IPS-20b (cell line): Measurements from ENCODE around the gene POC1A.

Experiments used
- H3K27ac ChIP-seq: one replicate; pipeline ENCODE4 v1.5.1; 2013; ENCODE audit warnings: low read length
- H3K27me3 ChIP-seq: 2 replicates; pipeline ENCODE4 v1.6.1; 2013; ENCODE audit warnings: mild to moderate bottlenecking, low read length, inconsistent platforms; ENCODE audit not compliant: insufficient read depth
- H3K36me3 ChIP-seq: 2 replicates; pipeline ENCODE4 v1.6.1; 2013; ENCODE audit warnings: low read depth, mild to moderate bottlenecking, inconsistent platforms, low read length, moderate library complexity; ENCODE audit not compliant: insufficient read depth
- H3K4me1 ChIP-seq: 2 replicates; pipeline ENCODE4 v1.6.1; 2013; ENCODE audit warnings: mild to moderate bottlenecking, control low read depth, inconsistent platforms, low read length, moderate library complexity; ENCODE audit not compliant: insufficient read depth
- H3K4me3 ChIP-seq: 2 replicates; pipeline ENCODE4 v1.5.1; 2013; ENCODE audit warnings: mild to moderate bottlenecking, low read length, inconsistent platforms
- H3K9ac ChIP-seq: 2 replicates; pipeline ENCODE4 v1.6.1; 2013; ENCODE audit warnings: low read depth, mild to moderate bottlenecking, inconsistent platforms, low read length, moderate library complexity
- H3K9me3 ChIP-seq: 2 replicates; pipeline ENCODE4 v1.6.1; 2013; ENCODE audit warnings: mild to moderate bottlenecking, low read depth, low read length, inconsistent platforms; ENCODE audit not compliant: insufficient read depth

The POC1A gene

DNA sequence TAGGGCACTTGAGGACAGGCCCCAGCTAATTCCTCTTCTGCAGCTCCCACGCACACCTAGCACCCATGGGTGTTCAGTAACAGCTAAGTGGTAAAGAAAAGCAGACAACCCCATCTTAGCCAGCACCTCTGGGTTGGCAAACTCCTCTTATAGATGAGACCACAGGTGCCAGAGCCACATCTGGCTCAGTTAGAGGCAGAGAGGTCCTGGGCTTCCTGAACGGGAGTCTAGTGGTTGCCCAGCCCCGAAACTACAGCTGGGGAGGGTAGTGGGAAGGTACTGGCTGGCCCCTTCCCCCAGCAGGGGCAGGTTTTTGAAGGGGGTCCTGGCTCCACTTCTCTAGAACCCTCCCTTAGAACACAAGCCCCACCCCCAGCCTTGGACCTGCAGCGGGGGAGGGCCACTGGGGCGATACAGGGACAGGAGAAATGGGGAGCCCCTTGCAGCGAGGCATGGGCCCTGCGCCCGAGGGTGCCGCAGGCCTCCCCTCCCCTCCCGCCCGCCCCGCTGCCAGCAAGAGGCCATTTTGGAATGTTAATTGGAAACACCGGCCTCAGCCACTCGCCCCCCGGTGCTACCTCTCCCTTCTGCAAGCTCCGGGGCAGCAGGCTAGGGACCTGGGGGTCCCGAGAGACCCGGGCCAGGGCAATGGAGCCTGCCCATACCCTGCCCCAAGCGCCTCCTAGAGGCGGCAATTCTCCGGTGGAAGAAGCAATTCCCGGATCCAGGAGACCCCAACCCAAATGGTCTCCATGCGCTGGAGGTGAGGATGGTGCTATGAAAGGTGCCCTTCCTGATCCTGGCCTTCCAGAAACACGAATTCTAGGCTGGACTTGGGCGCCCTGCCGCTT lies 99.3 kb downstream of the POC1A start:
- no peak overlapping the region for H3K27ac ChIP-seq
- H3K9ac ChIP-seq: peak overlapping the region; percentile 66; the same call in 1 of the 2 replicates
- H3K9me3 ChIP-seq: no peaks in the 10 kb centered on the region
- peak overlapping the region; percentile 82 for H3K4me3 ChIP-seq
- peaks cover 10% of the 10 kb centered on the region for H3K4me1 ChIP-seq
- peaks cover 31% of the 10 kb centered on the region for H3K27me3 ChIP-seq
- H3K36me3 ChIP-seq: peaks cover 37% of the 10 kb centered on the region

DNA sequence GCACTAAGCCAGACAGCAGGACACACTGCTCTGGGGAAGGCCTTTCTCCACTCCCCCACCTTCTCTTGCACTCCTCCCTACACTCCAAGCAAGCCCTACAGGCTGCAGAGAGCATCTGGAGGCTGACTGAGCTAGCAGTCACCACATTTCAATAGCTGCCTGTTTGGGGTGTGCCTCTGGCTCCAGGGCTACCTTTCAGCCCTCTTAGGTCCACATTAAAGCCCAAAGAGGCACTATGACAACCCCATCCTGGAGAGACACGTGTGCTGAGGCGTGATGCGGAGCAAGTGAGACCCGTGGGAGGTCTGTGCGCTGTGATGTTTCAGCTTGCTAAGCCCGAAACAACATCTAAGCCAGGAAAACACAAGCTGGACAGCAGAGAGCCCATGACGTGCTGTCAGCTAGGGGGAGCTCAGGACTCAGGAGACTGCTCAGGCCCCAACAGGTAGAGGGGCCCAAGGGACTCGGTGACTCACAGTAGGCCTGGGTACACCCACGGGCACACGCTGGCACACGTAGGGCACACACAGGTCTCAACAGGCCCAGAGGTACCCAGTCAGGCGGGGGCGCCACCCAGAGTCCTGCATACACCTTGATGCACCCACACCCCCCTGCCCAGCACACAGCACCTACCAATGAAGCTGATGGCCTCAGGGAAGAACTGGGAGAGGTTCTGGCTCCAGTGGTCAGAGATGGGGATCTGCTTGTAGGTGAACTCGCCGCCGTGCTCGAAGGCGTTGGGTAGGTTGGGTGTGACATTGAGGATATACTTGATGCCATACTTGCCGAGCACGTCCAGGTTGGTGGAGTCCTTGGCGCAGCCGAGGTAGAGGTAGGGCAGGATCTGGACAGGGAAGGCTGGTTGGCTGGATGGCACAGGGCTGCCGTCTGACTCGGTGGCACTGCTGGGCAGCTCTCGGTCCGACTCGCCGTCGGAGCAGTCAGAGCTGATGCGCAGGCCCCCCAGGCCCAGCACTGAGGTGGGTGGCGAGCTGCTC lies 100.6 kb downstream of the POC1A start:
- no peaks in the 10 kb centered on the region for H3K9me3 ChIP-seq
- peaks cover 10% of the 10 kb centered on the region for H3K4me1 ChIP-seq
- no peak overlapping the region for H3K4me3 ChIP-seq
- H3K36me3 ChIP-seq: peaks cover 48% of the 10 kb centered on the region
- peaks cover 18% of the 10 kb centered on the region for H3K27me3 ChIP-seq
- H3K27ac ChIP-seq: no peak overlapping the region
- H3K9ac ChIP-seq: peak overlapping the region; percentile 58; the same call in 1 of the 2 replicates

DNA sequence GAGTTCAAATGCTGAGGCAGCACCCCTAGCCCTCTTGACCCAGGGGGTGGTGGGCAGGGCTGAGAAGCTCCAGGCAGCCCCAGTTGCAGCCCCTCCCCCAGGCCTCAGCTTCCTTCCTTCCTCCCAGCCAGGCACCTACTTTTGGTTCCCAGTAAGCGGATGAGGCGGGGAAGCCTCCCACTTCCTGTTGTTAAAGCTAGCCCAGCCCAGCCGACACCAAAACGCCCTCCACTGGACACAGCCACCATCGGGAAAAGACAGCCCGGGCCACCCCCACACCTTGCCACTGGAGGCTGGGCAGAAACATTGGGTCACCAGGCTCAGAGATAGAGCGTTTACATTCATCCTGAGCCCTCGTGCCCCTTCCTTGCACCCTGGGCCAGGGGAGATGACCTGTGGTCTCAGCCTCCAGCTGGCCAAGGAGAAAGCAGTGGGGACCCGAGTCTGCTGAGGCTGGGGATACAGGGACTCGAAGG lies 101.4 kb downstream of the POC1A start:
- no peak overlapping the region for H3K4me3 ChIP-seq
- H3K9ac ChIP-seq: peak overlapping the region; percentile 58; the same call in 1 of the 2 replicates
- peaks cover 11% of the 10 kb centered on the region; the same call in 1 of the 2 replicates for H3K27me3 ChIP-seq
- no peak overlapping the region for H3K27ac ChIP-seq
- no peaks in the 10 kb centered on the region for H3K9me3 ChIP-seq
- peaks cover 48% of the 10 kb centered on the region for H3K36me3 ChIP-seq
- H3K4me1 ChIP-seq: peaks cover 10% of the 10 kb centered on the region

DNA sequence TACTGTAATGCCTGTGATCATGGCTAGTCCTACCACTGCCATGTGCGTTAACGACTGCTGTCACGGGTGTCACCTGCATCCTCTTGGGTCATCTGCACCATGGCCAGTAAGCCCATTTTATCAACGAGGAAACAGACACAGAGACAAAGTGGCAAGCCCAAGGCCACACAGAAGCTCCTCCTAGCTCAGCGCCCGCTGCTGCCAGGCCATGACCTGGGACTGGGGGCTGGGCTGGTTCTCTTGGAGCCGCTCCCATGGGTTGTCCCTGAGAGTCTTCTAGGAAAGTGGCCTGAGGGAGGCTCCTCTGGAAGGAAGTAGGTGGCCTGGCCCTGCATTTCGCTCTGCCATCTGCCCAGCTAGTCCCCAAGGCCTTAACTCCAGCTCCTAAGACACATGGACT lies 102.8 kb downstream of the POC1A start:
- H3K9me3 ChIP-seq: no peaks in the 10 kb centered on the region
- no peak overlapping the region for H3K9ac ChIP-seq
- no peak overlapping the region for H3K4me3 ChIP-seq
- no peak overlapping the region for H3K27ac ChIP-seq
- peaks cover 48% of the 10 kb centered on the region for H3K36me3 ChIP-seq
- H3K27me3 ChIP-seq: peaks cover 8% of the 10 kb centered on the region; the same call in 1 of the 2 replicates
- H3K4me1 ChIP-seq: peaks cover 14% of the 10 kb centered on the region

DNA sequence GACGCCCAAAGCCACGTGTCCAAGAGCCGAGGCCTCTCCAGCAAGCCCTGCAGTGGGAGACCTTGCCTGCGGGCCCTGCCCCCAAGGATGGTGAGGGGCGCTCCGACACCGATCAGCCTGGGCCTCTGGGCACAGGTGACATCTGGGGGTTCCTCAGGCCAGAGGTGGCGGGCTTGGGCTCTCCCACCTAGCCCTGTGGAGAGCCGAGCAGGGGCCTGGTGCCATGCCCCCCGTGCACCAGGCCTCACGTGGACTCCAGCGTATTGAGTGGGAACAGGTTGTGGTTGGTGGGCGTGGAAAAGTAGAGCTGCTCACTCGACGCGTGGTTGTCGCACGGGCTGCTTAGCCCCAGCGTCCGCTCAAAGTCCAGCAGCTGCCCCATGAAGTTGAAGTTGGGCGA lies 103.7 kb downstream of the POC1A start:
- Histone ChIP-seq H3K9me3 (no peaks in the 10 kb centered on the region), H3K4me3 (no peak overlapping the region), H3K27me3 (peaks cover 4% of the 10 kb centered on the region; the same call in 1 of the 2 replicates), H3K4me1 (peaks cover 19% of the 10 kb centered on the region), H3K36me3 (peaks cover 48% of the 10 kb centered on the region), H3K27ac (no peak overlapping the region), H3K9ac (no peak overlapping the region)

DNA sequence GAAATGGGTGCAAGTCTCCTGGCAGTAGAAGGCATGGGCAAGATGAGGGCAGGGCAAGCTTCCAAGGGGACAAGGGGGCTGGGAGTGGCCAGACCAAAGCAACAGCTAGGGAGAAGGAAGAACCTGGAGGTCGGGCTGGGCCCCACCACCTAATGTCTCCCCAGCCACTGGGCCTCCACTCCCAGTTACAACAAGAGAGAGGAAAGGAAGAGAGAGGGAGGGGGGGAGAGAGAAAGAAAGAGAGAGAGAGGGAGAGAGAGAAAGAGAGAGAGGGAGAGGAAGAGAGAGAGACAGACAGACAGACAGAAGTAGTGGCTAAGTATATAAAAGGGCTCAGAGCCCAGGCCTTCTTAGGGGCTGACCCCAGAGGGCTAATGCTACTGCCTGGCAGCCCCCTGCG lies 104.7 kb downstream of the POC1A start:
- H3K4me1 ChIP-seq: peaks cover 22% of the 10 kb centered on the region
- no peaks in the 10 kb centered on the region for H3K27me3 ChIP-seq
- no peak overlapping the region for H3K9ac ChIP-seq
- no peaks in the 10 kb centered on the region for H3K9me3 ChIP-seq
- no peak overlapping the region for H3K4me3 ChIP-seq
- H3K36me3 ChIP-seq: peaks cover 48% of the 10 kb centered on the region
- no peak overlapping the region for H3K27ac ChIP-seq

DNA sequence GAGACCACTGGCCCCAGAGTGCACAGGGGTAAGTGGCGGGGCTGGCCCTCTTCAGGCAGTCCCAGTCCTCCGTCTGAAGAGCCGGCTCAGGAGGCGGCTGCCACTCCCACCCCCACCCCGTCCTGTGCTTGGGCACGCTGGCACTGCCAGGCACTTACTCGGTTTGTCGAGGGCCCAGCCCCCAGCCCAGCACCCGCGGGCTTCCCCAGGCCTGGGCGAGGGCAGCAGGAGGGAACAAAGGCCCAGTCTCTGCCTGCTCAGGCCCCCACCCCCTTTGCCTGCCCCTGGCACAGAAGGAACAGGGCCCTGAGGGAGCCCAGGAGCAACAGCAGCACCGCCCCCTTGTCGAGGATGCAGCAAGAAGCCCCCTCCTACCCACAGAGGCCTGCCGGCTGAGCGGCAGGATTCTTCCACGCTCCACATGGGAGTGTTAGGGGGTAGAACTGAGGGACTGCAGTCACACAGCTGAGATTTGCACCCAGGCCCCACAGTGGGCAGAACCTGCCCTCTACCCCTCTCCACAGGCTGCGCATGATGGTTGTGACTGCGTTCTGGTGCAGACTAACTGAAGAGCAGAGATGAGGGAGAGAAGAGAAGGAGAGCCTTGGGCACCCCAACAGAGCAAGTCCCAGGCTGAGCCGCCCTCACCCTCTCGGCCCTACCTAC lies 106.8 kb downstream of the POC1A start:
- Histone ChIP-seq H3K4me3 (no peak overlapping the region), H3K9ac (no peak overlapping the region), H3K36me3 (peaks cover 36% of the 10 kb centered on the region), H3K9me3 (no peaks in the 10 kb centered on the region), H3K27me3 (no peaks in the 10 kb centered on the region), H3K27ac (no peak overlapping the region), H3K4me1 (peaks cover 14% of the 10 kb centered on the region)

DNA sequence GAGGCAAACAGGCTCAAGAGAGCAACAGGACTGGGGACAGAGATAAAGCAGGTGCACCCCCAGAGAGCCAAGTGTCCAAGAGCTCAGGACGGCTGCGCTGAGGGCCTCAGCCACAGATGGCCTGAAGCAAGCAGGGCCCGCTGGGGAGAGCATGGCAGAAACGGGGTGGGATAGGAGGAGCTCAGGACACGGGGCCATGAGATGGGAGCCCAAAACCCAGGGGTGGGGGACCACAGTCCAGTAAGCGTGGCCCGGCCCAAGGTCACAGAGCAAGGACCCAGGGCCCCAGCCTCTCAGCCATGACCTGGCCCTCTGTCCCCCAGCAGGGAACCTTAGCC lies 107.4 kb downstream of the POC1A start:
- Histone ChIP-seq H3K36me3 (peaks cover 31% of the 10 kb centered on the region), H3K4me3 (no peak overlapping the region), H3K27ac (no peak overlapping the region), H3K9ac (no peak overlapping the region), H3K9me3 (no peaks in the 10 kb centered on the region), H3K27me3 (no peaks in the 10 kb centered on the region), H3K4me1 (peaks cover 11% of the 10 kb centered on the region; the same call in 1 of the 2 replicates)

DNA sequence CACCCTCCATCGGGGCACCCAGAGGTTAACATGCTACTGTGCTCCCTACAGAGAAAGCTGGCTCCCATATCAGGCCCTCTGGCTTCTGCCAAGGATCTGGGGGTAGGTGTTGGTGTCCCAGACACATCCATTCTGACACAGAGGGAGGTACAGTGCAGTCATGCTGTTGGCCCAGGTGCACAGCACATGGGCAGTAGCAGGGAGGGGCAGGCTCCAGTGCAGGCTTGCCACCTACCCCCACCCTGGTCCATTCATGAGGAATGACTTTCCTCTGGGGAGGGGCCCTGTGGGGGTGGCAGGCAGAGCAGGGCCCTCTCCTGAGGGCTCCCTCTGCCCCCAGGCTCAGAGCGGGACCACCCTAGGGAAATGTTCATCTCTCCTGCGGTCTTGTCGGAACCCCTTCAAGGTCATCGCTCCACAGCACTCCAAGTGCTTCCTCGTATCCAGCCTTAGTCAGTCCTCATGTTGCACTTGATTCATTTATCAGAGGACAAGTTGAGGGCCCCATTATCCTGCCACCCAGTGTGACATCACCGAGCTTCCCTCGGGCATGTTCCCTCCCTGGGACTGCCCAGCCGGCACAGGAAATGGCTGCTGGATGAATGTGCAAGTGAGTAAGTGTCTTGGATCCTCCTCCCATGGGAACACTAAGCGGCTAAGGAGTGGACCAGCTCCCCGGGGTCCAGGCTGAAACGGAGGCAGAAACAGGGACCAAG lies 107.9 kb downstream of the POC1A start:
- H3K9me3 ChIP-seq: no peaks in the 10 kb centered on the region
- H3K36me3 ChIP-seq: peaks cover 26% of the 10 kb centered on the region
- no peak overlapping the region for H3K4me3 ChIP-seq
- H3K27me3 ChIP-seq: no peaks in the 10 kb centered on the region
- no peak overlapping the region for H3K27ac ChIP-seq
- peaks cover 11% of the 10 kb centered on the region; the same call in 1 of the 2 replicates for H3K4me1 ChIP-seq
- no peak overlapping the region for H3K9ac ChIP-seq

DNA sequence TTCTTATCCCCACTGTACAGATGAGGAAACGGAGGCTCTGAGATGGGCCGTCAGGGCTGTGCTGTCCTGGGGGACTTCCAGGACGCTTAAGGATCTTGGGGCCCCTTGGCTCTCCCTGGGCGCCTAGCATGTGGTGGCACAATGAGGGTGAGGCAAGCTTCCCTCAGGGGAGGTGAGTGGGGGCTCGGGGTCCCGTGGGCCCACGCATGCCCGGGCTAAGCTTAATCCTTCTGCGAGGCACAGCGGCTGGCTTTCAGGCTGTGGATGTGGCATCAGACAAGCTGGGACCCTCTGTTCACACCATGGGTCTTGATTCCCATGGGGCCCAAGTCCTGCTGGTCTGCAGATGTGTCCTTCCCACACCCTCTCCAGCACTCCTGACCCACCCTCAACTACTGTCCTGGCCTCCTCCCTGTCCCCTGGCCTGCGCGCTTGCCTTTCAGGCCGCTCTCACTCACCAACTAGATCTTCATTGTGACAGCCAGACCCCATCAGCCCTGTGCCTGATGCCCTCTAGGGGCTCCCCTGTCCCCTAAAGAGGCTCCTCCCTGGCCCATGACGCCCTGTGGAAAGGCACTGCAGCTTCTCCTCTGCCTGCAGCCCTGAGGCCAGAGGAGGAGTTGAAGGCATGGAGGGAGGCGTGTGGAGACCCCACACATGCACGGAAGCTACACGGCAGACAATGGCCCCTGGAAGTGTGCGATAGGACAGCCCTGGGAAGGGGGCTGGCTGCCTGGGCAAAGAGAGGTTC lies 109.2 kb downstream of the POC1A start:
- H3K36me3 ChIP-seq: peaks cover 13% of the 10 kb centered on the region
- H3K4me3 ChIP-seq: no peak overlapping the region
- H3K9me3 ChIP-seq: no peaks in the 10 kb centered on the region
- H3K9ac ChIP-seq: no peak overlapping the region
- H3K27ac ChIP-seq: no peak overlapping the region
- H3K27me3 ChIP-seq: no peaks in the 10 kb centered on the region
- H3K4me1 ChIP-seq: peaks cover 11% of the 10 kb centered on the region; the same call in 1 of the 2 replicates
